NCI-H1048 (cell line): ENCODE results near the gene HDAC7.

Experiments used
- DNase-seq: peaks from one replicate; lab custom pipeline; 2025; lab: John Stamatoyannopoulos, UW

Gene HDAC7

DNA sequence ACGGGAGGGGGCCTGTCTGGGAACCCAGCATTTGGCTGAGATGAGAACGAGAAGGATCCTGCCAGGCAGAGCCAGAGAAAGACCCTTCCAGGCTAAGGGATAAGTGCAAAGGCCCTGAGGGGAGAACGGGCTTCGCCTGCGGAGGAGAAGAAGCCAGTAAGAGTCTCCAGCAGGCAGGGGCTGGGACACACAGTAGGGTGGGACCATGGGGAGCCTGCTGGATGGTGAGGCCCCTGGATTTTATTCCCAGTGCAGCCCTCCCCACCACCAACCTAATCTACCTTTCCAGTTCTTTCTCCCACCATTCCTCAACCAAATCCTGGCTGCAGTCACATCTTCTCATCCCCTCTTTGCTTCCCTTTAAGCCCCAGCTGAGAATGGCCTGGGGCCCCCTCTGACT, 73.6 kb downstream of the HDAC7 start:
- no peak for DNase-seq

DNA sequence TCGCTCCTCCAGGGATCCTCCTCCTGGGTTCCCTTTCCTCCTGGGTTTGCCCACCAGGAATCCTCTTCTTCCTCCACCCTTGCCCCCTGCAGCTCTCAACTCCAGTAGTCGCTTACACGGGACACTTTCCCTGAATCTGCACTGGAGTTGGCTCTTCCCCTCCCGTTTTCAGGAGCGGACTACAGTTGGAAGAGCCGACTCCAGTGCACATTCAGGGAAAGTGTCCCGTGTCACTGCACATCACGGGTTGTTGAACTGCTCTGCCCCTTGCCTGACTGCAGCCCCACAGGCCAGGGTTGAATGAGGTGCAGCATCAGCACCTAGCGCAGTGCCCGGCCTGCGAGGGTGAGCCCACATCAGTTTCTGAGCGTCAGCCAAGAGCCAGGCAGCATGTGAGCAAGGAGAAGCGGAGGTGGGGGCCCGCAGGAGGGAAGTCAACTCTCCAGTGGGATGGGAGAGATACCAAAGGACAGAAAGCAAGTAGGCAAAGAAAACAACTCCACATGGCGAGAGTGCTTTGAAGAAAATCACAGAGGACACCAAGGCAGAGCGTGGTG, 74.1 kb downstream of the HDAC7 start:
- no peak for DNase-seq

DNA sequence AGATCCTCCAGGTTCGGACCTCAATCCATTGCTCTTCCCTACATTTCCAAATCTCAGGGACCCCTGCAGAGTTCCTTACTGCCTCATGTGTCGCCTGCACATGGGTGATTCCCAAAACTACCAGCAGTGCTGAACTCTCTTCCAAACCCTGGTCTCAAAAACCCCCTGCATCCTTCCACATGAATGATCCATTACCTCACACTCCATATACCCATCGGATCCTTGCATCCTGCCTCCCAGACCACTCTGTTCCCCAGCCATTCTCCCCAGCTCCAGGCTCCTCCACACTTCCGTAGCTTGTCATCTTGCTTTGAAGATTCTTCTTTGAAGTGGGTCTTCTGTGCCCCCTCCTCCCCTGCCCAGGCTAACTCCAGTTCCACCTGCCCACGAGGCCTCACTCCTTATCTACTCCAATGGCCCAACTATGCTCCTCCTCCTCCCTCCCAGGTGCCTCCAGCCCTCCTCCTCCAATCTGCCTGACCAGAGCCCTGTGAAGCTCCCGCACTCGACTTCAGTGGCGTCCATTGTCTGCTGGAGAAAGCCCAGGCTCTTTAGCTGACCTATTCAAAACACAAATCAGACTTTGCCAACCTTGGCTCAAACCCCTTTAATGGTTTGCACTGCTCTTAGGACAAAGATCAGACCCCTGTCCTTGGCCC, 74.8 kb downstream of the HDAC7 start:
- DNase-seq: no peak

DNA sequence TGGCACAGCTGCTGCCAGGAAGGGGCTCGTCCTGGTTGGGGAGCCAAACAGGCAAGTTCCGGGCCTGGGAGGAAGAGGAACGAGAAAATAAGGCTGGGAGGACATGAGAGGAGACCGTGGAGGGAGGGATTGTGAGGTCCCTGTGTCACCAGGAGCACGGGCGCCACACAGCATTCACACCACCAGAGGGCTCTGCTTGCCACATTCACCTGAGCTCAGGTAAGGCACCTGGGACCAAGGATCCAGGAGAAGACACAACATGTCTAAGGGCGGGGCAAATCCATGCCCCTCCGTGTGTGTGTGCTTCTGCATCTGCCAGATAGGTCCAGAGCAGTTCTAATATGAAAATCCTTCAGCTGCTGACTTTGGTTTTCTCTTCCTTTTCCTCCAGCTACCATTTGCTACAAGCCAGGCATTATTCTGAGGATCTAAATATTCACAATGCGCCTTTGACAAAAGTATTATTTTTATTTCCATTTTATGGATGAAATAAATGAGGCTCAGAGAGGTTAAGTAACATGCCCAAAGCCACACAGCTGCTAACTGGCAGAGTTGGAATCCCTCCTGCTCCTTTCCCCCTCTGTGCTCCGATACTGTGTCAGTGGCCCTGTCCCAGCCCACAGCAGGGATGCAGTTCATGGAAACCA, 75.6 kb downstream of the HDAC7 start:
- peak; percentile 30 for DNase-seq

DNA sequence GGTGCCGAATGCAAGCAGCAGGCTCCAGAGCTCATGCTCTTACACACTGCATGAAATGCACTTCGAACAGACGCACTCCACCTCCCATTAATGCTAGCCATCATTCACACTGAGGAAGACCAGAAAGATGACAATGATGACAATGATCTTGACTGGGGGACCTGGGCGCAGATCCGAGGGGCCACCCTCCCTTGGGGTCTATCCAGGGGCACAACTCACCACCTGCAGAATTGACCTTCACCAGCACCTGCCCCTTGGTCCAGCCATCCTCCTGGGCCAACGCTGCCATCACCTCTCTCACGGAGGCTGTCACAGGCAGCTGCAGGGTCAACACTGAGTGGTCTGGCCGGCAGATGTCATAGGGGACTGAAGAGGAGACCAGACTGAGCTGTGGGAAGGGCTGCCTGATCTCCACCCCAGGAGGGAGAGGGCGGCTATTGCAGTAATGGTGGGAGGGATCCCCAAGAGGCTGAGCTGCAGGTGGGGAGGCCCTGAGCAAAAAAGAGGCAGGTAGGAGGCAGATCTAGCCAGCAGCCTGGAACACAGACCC, 76.3 kb downstream of the HDAC7 start:
- no peak for DNase-seq

DNA sequence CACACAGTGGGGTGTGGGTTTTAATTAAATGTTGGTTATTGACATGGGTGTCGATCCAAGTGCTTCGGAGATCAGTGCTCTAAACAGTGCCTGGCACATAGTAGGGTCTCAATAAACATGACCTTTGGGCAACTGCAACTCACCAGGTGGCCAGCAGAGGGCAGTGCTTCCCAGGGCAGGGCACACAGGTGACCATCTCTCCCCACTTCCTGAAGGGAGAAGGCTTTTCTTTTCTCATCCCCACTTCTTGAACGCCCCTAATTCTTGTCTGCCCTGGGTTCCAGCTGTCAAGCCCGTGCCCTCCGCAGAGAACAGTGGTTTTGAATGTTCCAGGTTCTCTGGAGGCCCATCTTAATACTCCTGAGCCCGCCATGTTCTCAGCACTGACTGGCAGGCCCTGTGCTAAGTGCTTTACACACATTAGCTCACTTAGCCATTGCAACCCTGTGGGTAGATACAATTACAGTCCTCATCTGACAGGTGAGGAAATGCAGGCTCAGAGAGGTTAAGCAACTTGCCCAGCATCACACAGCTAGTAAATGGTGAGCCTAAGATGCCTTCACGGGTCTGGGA, 77.4 kb downstream of the HDAC7 start:
- no peak for DNase-seq

DNA sequence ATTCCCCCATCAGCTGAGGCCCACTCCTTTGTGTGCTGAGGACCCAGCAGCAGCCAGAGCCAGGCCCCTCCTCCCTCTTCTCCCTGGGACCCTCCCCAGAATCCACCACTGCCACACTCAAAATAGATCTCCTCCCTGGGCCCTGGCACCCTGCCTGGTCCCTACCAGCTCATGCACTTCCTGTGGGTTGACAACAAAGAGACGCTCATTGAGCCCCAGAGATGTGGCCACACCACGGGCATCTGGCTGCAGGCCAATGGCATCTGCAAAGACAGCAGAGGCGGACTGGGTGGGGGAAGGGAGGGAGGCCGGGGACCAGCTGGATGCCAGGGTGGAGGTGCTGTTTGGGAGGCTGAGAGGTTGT, 78.4 kb downstream of the HDAC7 start:
- no peak for DNase-seq

DNA sequence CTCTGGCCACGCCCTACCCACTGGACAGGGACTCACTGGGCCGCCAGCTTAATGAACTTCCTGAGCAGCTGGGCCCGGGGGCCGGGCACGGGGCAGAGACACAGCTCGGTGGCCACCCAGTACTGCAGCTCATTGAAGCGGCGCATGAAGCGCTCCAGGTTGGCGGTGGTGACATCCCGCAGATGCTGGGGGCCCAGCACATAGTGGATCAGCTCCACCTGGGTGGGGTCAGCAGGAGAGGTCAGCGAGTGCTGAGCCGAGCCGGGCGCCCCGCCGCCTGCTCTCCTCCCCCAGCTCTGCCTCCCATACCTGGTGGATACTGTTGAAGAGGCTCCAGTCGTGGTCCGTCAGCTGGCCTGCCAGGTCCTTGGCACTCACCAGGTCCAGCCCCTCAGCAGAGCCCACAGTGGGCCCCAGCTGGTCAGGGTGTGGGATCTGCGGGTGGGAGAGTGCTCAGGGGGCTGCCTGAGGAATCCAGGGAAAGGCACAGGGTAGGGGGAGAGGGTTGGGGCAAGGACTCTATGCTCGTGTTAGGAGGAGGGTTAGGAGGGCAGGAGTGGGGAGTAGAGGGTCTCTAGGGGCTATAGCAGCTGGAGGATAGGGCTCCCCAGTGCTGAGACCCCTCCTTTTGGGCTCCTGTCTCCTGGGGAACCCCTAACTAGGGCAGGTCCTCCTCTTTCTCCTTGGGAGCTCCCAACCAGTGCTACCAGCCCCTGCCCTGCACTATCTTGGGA, 78.9 kb downstream of the HDAC7 start:
- no peak for DNase-seq

DNA sequence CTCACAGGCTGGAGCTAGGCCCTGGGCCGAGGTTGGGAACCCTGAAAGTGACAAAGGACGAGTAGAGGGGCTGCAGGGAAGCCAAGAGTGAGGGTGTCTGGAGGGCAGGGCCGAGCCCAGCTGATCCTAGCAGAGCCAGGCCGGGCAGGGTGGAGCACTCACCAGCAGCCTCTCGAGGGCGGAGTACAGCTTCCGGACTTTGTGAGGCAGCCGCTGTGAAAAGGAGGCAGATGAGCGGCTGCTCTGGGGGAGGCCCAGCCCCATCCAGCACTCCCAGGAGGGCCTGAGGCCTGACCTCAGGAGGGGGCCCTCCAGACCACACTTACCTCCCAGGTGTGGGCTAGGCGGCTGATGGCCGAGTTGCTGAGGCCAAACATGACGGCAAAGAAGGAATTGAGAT, 79.7 kb downstream of the HDAC7 start:
- DNase-seq: no peak

DNA sequence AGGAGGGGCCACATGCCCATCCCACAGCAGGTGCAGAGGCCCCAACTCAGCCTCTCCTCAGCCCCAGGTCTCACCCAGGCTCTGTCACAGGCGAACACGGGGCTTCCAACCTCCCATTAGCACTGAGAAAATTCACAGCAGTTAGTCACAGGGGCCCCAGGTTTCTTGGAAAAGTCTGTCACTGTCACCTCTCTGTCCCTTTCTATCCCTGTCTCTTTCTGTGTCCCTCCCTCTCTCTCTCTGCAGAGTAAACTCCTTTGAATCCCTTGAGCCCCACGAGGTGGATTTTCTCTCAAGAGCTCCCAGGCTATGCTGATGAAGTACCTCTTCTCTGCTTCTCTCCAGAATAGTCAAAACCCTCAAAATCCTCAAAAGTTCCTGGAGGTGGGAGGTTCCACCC, 80.4 kb downstream of the HDAC7 start:
- no peak for DNase-seq

DNA sequence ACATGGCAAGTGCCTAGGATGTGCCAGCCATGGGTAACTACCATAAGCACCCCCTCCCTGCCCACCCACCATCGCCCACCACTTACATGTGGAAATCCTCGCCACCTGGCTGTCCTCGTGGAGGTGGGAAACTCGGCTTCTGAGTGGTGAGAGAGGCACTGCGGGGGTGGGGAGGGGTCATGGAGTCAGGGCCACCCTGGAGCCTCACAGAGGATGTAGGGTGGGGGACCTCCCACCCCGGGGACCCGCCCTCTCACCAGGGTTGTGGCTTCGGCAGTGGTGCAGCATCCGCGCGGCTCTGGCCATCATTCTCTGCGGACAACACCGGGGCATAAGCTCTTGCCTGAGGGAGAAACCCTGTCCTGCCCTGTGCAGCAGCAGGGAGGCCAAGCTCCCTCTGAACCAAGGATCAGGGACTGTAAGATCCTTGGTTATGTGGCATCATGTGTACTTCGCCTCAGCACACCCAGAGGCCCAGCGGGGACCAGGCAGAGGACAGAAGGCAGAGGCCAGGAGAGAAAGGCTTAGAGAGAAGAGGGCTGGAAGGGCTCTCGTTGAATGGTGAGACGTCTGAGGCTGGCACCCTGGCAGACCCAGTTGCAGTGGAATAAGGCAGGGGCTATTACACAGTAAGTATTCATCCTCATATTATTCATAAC, 81.6 kb downstream of the HDAC7 start:
- DNase-seq: no peak

DNA sequence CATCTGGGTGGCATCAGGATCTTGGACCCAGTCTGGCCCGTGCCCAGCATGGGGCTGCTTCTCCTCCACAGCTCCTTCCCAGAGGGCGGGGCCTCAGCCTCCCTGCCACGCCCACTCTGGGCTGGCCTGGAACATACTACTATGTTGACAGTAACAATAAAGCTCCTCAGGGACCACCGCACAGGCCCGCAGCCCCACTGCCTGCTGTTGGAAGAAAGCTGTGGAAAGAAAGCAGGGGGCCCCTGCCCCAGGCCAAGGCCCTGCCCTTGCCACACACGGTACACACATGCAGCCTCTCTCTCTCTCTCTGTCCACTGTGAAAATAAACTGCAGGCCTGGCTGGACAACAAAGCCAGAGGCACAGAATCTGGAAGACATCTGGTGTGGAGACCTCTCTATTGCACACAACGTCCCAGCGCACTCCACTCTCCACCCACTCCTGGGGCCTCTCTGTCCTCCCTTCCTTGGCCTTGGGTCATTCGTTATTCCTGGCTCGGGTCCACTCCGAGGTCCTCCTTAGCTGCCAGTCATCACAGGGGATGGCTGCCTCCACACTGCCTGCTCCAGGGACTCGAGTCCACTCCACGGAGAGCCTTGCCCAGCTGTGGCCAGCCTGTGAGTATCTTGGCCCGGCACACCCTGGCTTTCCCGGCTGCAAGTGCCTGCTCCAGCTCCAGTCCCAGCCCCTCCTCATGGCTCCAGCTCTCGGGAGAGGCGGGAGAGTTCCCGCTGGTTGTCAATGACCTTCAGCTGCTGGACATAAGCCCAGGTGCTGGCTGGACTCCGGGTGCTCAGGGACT, 82.6 kb downstream of the HDAC7 start:
- DNase-seq: no peak

DNA sequence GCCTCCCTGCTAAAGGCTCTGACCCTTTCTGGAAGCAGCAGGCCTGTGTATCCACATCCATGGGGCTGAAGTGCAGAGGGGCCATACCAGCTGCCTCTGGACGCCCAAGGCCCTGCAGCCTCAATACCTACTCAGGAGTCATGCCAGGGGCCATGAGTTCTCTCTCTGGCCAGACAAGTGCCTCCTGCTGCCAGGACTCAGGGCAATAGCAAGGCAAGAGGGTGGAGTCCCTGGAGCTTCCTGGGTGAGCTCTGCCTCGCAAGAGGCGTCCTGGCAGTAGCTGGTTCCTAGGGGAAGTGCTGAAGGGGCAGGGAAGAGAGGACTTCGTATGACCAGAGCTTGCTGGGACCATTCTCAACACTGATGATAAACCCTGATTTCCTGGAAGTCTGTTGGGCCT, 83.5 kb downstream of the HDAC7 start:
- no peak for DNase-seq

DNA sequence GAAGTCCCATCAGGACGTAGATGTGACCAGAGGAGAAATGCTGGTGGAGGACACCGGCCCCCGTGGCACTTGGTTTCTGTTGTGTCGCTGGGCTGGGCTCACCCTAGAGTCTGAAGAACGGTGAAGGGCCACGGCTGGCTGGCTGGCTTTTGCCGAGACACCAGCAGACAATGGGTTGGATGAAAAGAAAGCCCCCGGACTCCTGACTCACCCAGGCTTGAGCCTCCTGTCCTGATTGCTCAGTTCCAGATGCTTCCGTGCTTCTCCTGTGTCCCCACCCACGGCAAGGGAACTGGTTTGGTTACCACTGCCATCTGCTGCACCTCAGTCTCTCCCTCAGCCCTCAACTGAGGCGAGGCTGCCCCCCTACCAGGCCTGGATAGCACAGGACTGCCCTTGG, 84.1 kb downstream of the HDAC7 start:
- no peak for DNase-seq

DNA sequence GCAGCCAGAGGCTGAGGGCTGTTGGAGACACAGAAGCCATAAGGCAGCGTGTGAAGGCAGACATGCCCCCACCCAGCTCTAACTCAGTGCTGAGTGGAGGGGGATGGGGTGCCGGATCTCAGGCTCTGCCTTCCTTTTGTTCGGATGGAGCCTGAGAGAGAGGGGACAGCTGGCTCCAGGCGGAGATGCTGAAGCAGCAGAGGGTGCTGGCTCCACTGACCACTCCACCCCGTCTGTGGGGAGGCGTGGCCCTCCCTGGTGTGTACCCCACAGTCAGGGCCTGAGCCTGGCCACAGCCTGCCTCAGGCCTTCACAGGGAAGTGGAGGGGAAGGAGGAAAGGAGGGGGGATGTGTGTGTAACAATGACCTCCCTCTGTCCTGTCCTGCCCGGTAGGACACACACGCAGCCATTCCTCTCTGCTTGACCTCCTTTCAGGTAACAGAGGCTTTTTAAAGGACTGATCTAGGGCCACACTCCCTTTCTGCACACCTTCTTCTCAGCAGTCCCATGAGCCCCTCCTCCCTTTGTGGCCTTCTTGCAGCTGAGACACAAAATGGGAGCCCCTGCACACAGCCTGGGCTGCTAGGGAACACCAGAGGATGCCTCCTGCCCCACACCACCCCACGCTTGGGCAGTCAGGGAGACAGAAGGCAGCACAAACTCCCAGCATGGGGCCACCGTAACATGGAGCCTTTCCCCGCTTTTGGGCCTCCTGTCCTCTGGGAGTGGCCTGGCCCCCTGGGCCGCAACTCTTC, 84.8 kb downstream of the HDAC7 start:
- DNase-seq: no peak

DNA sequence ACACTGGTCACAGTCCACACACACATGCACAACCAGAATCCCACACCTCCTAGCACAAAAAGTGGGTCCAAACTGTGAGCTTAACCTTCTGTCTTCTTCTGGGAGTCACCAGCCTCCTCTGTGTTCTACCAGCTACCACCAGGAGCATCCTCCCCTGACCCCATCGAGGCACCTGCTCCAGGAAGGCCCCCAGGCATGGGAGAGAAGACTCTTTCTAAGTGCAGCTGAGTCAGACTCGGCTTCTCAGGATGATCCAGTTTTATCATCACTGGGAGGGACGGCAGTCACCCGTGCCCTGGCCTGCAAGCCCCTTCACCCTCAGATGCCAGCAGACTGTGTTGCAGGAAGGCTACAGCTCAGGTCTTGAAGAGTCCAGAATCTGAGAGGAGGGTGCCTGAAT, 86.6 kb downstream of the HDAC7 start:
- DNase-seq: no peak
